SU-DHL-6 (cell line): ENCODE measurements around the gene MED8.

ENCODE experiments used
- H2AFZ ChIP-seq: fragments of 200-600 bp; sonication (generic); 2 replicates; pipeline ENCODE4 v1.6.1; 2014; ENCODE audit warnings: low read depth, mild to moderate bottlenecking, moderate library complexity, mixed read lengths, antibody characterized with exemption, low read length; ENCODE audit not compliant: severe bottlenecking
- H3F3A ChIP-seq: fragments of 200-600 bp; shearing (Covaris generic); 2 replicates; pipeline ENCODE4 v1.6.0; 2016; ENCODE audit warnings: antibody characterized with exemption, mild to moderate bottlenecking; ENCODE audit not compliant: insufficient read depth
- H3K27ac ChIP-seq: fragments of 200-600 bp; sonication (generic); 2 replicates; pipeline ENCODE4 v1.5.1; 2016; ENCODE audit warnings: low read depth, mild to moderate bottlenecking, low read length, moderate library complexity, mixed read lengths
- H3K27me3 ChIP-seq: fragments of 200-600 bp; sonication (generic), shearing (Covaris generic); 2 replicates; pipeline ENCODE4 v1.6.0; 2014; ENCODE audit warnings: mild to moderate bottlenecking, low read length
- H3K36me3 ChIP-seq: fragments of 200-600 bp; sonication (generic); 2 replicates; pipeline ENCODE4 v1.6.1; 2014; ENCODE audit warnings: mild to moderate bottlenecking, low read length, mixed read lengths
- H3K4me2 ChIP-seq: fragments of 300-600, 200-600 bp; shearing (Covaris generic), sonication (generic); 2 replicates; pipeline ENCODE4 v1.6.0; 2014; ENCODE audit warnings: low read length, low read depth, mild to moderate bottlenecking; ENCODE audit not compliant: poor library complexity, severe bottlenecking
- H3K4me3 ChIP-seq: fragments of 200-600 bp; sonication (generic); 2 replicates; pipeline ENCODE4 v1.5.1; 2014; ENCODE audit warnings: antibody characterized with exemption, low read length, mild to moderate bottlenecking, mixed read lengths; ENCODE audit not compliant: insufficient read depth, poor library complexity, severe bottlenecking
- H3K79me2 ChIP-seq: fragments of 200-600 bp; sonication (generic); 2 replicates; pipeline ENCODE4 v1.6.1; 2014; ENCODE audit warnings: mild to moderate bottlenecking, low read length, moderate library complexity; ENCODE audit not compliant: insufficient read depth
- H3K9ac ChIP-seq: fragments of 200-600 bp; sonication (generic); 2 replicates; pipeline ENCODE4 v1.7.0; 2014; ENCODE audit warnings: mild to moderate bottlenecking, low read length
- H3K9me2 ChIP-seq: fragments of 200-600 bp; sonication (generic); replicated peaks from 2 replicates; pipeline ENCODE4 v1.6.1; 2014; ENCODE audit warnings: low read length; ENCODE audit not compliant: insufficient read depth
- H3K9me3 ChIP-seq: fragments of 200-600 bp; sonication (generic); 2 replicates; pipeline ENCODE4 v1.6.1; 2014; ENCODE audit warnings: low read length, mixed read lengths; ENCODE audit not compliant: insufficient read depth
- H4K20me1 ChIP-seq: fragments of 200-600 bp; sonication (generic); 2 replicates; pipeline ENCODE4 v1.6.1; 2014; ENCODE audit warnings: low read depth, mild to moderate bottlenecking, antibody characterized with exemption, low read length, moderate library complexity, mixed read lengths
- CTCF ChIP-seq: fragments of 200-600 bp; sonication (generic); IDR thresholded peaks from one replicate; pipeline ENCODE4 v1.5.1; 2017; ENCODE audit warnings: antibody characterized with exemption, mild to moderate bottlenecking, low read length, moderate library complexity; ENCODE audit not compliant: insufficient read depth, poor library complexity, severe bottlenecking
- EZH2phosphoT487 ChIP-seq: fragments of 200-600 bp; sonication (generic), shearing (Covaris generic); conservative IDR thresholded peaks from 2 replicates; pipeline ENCODE4 v1.6.1; 2018; ENCODE audit warnings: mild to moderate bottlenecking, antibody characterized with exemption, low read length, moderate library complexity, mixed read lengths

MED8 gene

GRCh38 chr1:43344267-43344850 lies 45.2 kb downstream of the MED8 start:
- H4K20me1 ChIP-seq: no peaks in the 10 kb centered on the region
- H3F3A ChIP-seq: 0 out of 2 replicates have a peak, but pooled peaks cover 7% of the 10 kb centered on the region
- H2AFZ ChIP-seq: no peak overlapping the region
- H3K79me2 ChIP-seq: no peaks in the 10 kb centered on the region
- H3K36me3 ChIP-seq: no peaks in the 10 kb centered on the region
- no peak overlapping the region for H3K9ac ChIP-seq
- TF ChIP-seq CTCF: no peak
- no peak for TF ChIP-seq EZH2phosphoT487
- H3K9me2 ChIP-seq: no peaks in the 10 kb centered on the region
- H3K27me3 ChIP-seq: no peaks in the 10 kb centered on the region
- H3K4me3 ChIP-seq: no peak overlapping the region
- no peak overlapping the region for H3K27ac ChIP-seq
- H3K4me2 ChIP-seq: no peak overlapping the region
- H3K9me3 ChIP-seq: no peaks in the 10 kb centered on the region

GRCh38 chr1:43340559-43340958 lies 49.0 kb downstream of the MED8 start:
- Histone ChIP-seq H4K20me1 (no peaks in the 10 kb centered on the region), H3K4me3 (no peak overlapping the region), H2AFZ (no peak overlapping the region), H3K9ac (no peak overlapping the region), H3K79me2 (no peaks in the 10 kb centered on the region), H3K9me3 (no peaks in the 10 kb centered on the region), H3K9me2 (no peaks in the 10 kb centered on the region), H3K27me3 (no peaks in the 10 kb centered on the region), H3K27ac (no peak overlapping the region), H3F3A (no peaks in the 10 kb centered on the region), H3K4me2 (no peak overlapping the region), H3K36me3 (no peaks in the 10 kb centered on the region)
- TF ChIP-seq EZH2phosphoT487: no peak
- TF ChIP-seq CTCF: no peak

- H3K36me3 ChIP-seq: no peaks in the 10 kb centered on the region
- no peak for TF ChIP-seq CTCF
- TF ChIP-seq EZH2phosphoT487: no peak
- H4K20me1 ChIP-seq: no peaks in the 10 kb centered on the region
- no peaks in the 10 kb centered on the region for H3K9me2 ChIP-seq
- H3K4me2 ChIP-seq: no peak overlapping the region
- H3K27me3 ChIP-seq: no peaks in the 10 kb centered on the region
- no peaks in the 10 kb centered on the region for H3F3A ChIP-seq
- H2AFZ ChIP-seq: no peak overlapping the region
- H3K9ac ChIP-seq: no peak overlapping the region
- no peak overlapping the region for H3K4me3 ChIP-seq
- no peak overlapping the region for H3K27ac ChIP-seq
- no peaks in the 10 kb centered on the region for H3K79me2 ChIP-seq
- H3K9me3 ChIP-seq: no peaks in the 10 kb centered on the region
Measured at GRCh38 chr1:43339584-43340232, 49.9 kb downstream of the MED8 start.
